K562 (cell line): ENCODE results near the gene CSRP2. TPM values are rescaled to one million over a fixed set of nuclear protein-coding genes. Genes with fewer than 3 reads are reported as not detected.

Experiments
- ATAC-seq: fragments of 200-7000 bp; cut with Tn5 transposase; 3 replicates; pipeline ENCODE4 v1.9.1; 2020; ENCODE audit warnings: moderate library complexity
- BruUV-seq: library from RNA; stranded (reverse); fragments of 400-500 nt; replicated peaks from 2 replicates; lab custom pipeline; 2021; lab: Mats Ljungman, UMichigan
- CTCF ChIA-PET: fragments of 300-600 bp; formaldehyde crosslinking; extraction: SDS; loops from one replicate; lab custom pipeline; 2021; ENCODE audit warnings: low intra/inter-chr PET ratio; lab: Yijun Ruan, JAX
- POLR2A ChIA-PET: fragments of 300-600, 350-650 bp; sonication (Branson Sonifier 250); formaldehyde crosslinking; extraction: SDS; loops from one replicate; lab custom pipeline; 2021; ENCODE audit warnings: antibody characterized with exemption, inconsistent platforms; lab: Yijun Ruan, JAX
- DNase-seq, 4 experiments: peaks; one replicate each; pipeline versions ENCODE4 v3.0.0 to v3.0.0-alpha.2; 2011 to 2018; ENCODE audit warnings: low spot score in 3 of 4, mixed read lengths in 3 of 4; ENCODE audit errors: extremely low read depth in 1 of 4
- FAIRE-seq: peaks from 2 replicates; lab custom pipeline; 2011; peaks lifted over from hg19 to GRCh38; lab: Jason Lieb, UNC
- H2AFZ ChIP-seq: 2 replicates; pipeline ENCODE4 v1.6.0; 2011; ENCODE audit warnings: low read depth, low read length, control low read depth, inconsistent platforms
- H3K27ac ChIP-seq: fragments of 200-600 bp; 3 replicates; pipeline ENCODE4 v1.8.0; 2011; ENCODE audit warnings: low read depth, mild to moderate bottlenecking, control low read depth, inconsistent platforms, low read length, moderate library complexity, mixed read lengths; ENCODE audit errors: extremely low read depth
- H3K27me3 ChIP-seq, 2 experiments: fragments of 300-600 bp in 1 of 2; 2 replicates in 1 of 2; 3 replicates in 1 of 2; pipeline versions ENCODE4 v1.6.0 to v1.8.0; 2011; ENCODE audit warnings: inconsistent platforms in 2 of 2, low read length in 2 of 2, mild to moderate bottlenecking in 1 of 2, mixed read lengths in 1 of 2, moderate library complexity in 1 of 2; ENCODE audit not compliant: control insufficient read depth in 2 of 2, insufficient read depth in 2 of 2
- H3K36me3 ChIP-seq: fragments of 300-600 bp; 3 replicates; pipeline ENCODE4 v1.8.0; 2011; ENCODE audit warnings: mild to moderate bottlenecking, low read length, inconsistent platforms; ENCODE audit not compliant: control insufficient read depth, insufficient read depth
- H3K4me1 ChIP-seq, 2 experiments: fragments of 200-600 bp in 1 of 2; replicated peaks in 1 of 2; 2 replicates in 1 of 2; 3 replicates in 1 of 2; pipeline versions ENCODE4 v1.5.1 to v1.8.0; 2011; ENCODE audit warnings: inconsistent platforms in 2 of 2, low read length in 2 of 2, mild to moderate bottlenecking in 1 of 2, mixed read lengths in 1 of 2, moderate library complexity in 1 of 2; ENCODE audit not compliant: control insufficient read depth in 2 of 2, insufficient read depth in 2 of 2
- H3K4me2 ChIP-seq: 2 replicates; pipeline ENCODE4 v1.6.1; 2011; ENCODE audit warnings: low read length, control low read depth, inconsistent platforms, mixed read lengths; ENCODE audit not compliant: insufficient read depth
- H3K4me3 ChIP-seq: fragments of 200-600 bp; sonication (generic), shearing (Covaris generic); 2 replicates; pipeline ENCODE4 v1.5.1; 2016; ENCODE audit warnings: control low read depth, inconsistent platforms
- H3K79me2 ChIP-seq: fragments of 200-600 bp; 3 replicates; pipeline ENCODE4 v1.8.0; 2011; ENCODE audit warnings: low read length, inconsistent platforms; ENCODE audit not compliant: control insufficient read depth, insufficient read depth
- H3K9ac ChIP-seq, 2 experiments: 2 replicates each; pipeline versions ENCODE4 v1.6.0 to v1.6.1; 2011; ENCODE audit warnings: low read depth in 2 of 2, low read length in 2 of 2, control low read depth in 1 of 2, inconsistent platforms in 1 of 2, mild to moderate bottlenecking in 1 of 2, mixed read lengths in 1 of 2; ENCODE audit not compliant: insufficient read depth in 1 of 2
- H3K9me1 ChIP-seq: one replicate; pipeline ENCODE4 v1.6.0; 2011; ENCODE audit warnings: inconsistent platforms, mild to moderate bottlenecking, low read length, moderate library complexity; ENCODE audit not compliant: control insufficient read depth, insufficient read depth
- H3K9me3 ChIP-seq: replicated peaks from 2 replicates; pipeline ENCODE4 v1.5.1; 2011; ENCODE audit warnings: low read depth, low read length, inconsistent platforms; ENCODE audit not compliant: control insufficient read depth, insufficient read depth
- H4K20me1 ChIP-seq: replicated peaks from 2 replicates; pipeline ENCODE4 v1.6.1; 2011; ENCODE audit warnings: low read length, inconsistent platforms, mixed read lengths; ENCODE audit not compliant: control insufficient read depth, insufficient read depth
- STAT5A ChIP-seq: IDR thresholded peaks from 2 replicates; pipeline ENCODE4 v1.6.1; 2012; ENCODE audit warnings: low read length, inconsistent platforms, borderline replicate concordance
- TRIM28 ChIP-seq: fragments of 450-650 bp; IDR thresholded peaks from 2 replicates; pipeline ENCODE4 v1.6.1; 2017
- WGBS: fragments of 100-300 bp; shearing (Covaris generic); methylation state at CpG from one replicate; pipeline ENCODE4 v1.1.6; 2016; ENCODE audit warnings: low coverage, mixed read lengths; ENCODE audit not compliant: insufficient coverage; ENCODE audit errors: missing lambda C conversion rate; 5-methylcytosine and 5-hydroxymethylcytosine counted together
- in situ Hi-C: fragments of 300-500 bp; cut with MboI; formaldehyde crosslinking; loops from 4 replicates; pipeline ENCODE4 v1.15.0; 2018; ENCODE audit warnings: inconsistent platforms, mixed read lengths
- intact Hi-C: fragments of 100-400 bp; cut with micrococcal nuclease; formaldehyde crosslinking; loops from 2 replicates; pipeline ENCODE4 v1.14.2; 2022
- polyA plus RNA-seq, 8 experiments: library from polyadenylated mRNA; depleted of rRNA in 4 of 8; stranded (reverse) in 5 of 8; unstranded in 3 of 8; fragments of >200 nt; fragmentation: Nextera tagmentation in 2 of 8; fragmentation: Illumina TruSeq in 1 of 8; extraction: Ambion mirVana in 2 of 8; extraction: Trizol in 1 of 8; gene quantifications; 2 replicates each; pipeline versions ENCODE4 v1.2.1 to v1.2.3, GENCODE V29; 2011 to 2014; ENCODE audit warnings: inconsistent platforms in 1 of 8, missing spikeins in 1 of 8
- total RNA-seq, 7 experiments: library from RNA; depleted of rRNA in 6 of 7; stranded (reverse); fragments of >200 nt in 6 of 7; fragmentation: Illumina TruSeq in 2 of 7; extraction: Trizol in 2 of 7; gene quantifications; 2 replicates each; pipeline versions ENCODE4 v1.2.1 to v1.2.3, GENCODE V29; 2011 to 2021; ENCODE audit warnings: low replicate concordance in 1 of 7
- TF ChIP-seq, protein P1 (sequence below): fragments of 450-650 bp; formaldehyde crosslinking; IDR thresholded peaks from 2 replicates; pipeline ENCODE4 v1.4.0; 2022; ENCODE audit warnings: missing genetic modification characterization
- TF ChIP-seq, protein P2 (sequence below): sonication (generic); formaldehyde crosslinking; IDR thresholded peaks from 2 replicates; pipeline ENCODE4 v1.8.0; 2023; ENCODE audit warnings: missing genetic modification reagents, mild to moderate bottlenecking, borderline replicate concordance

CSRP2 gene
- total and polyA plus RNA-seq, 9 of the 15 experiments (the other 6 are each of a cell fraction or from before 2014, with no cell fraction given): 0.32 to 6.2 (median 2.3) TPM

DNA sequence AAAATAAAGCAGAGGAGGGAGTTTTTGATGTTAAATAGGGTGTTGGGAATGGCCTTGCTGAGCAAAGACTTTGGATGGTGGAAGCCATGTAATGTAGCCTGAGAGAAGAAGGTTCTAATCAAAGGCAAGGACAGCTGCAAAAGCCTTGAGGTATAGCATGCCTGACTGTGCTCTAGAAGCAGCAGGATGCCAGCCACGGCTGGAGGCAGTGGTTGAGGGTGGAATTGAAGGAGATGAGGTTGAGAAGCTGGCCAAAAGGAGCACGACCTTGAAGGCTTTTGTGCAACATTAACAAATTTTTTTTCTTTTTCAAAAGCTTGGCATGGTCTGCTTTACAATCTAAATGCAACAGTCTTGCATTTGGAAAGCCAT lies 42.3 kb upstream of the CSRP2 start:
- no peaks in the 10 kb centered on the region for H3K36me3 ChIP-seq
- H3K27me3 ChIP-seq: peaks cover 6 to 15% of the 10 kb centered on the region in 2 experiments; a peak in 4 of 5 replicates
- no peaks in the 10 kb centered on the region for H3K79me2 ChIP-seq
- intact Hi-C loops: no loop called here
- no peak overlapping the region for H3K27ac ChIP-seq
- BruUV-seq: no TSS peak
- H3K9me1 ChIP-seq: no peaks in the 10 kb centered on the region
- FAIRE-seq (no peak), DNase-seq (no peak)
- CTCF ChIA-PET: no interaction called here
- H4K20me1 ChIP-seq: no peaks in the 10 kb centered on the region
- no peaks in the 10 kb centered on the region for H3K9me3 ChIP-seq
- no peak overlapping the region for H3K4me3 ChIP-seq
- no peak overlapping the region for H2AFZ ChIP-seq
- POLR2A ChIA-PET: interaction anchor here (0.5 kb wide), 1 partner anchor 86 kb away, joined by 5 read pairs; no protein-coding TSS in a partner anchor
- H3K4me1 ChIP-seq: no peaks in the 10 kb centered on the region
- TF ChIP-seq STAT5A (no peak), TRIM28 (no peak)
- TF ChIP-seq, protein P1, sequence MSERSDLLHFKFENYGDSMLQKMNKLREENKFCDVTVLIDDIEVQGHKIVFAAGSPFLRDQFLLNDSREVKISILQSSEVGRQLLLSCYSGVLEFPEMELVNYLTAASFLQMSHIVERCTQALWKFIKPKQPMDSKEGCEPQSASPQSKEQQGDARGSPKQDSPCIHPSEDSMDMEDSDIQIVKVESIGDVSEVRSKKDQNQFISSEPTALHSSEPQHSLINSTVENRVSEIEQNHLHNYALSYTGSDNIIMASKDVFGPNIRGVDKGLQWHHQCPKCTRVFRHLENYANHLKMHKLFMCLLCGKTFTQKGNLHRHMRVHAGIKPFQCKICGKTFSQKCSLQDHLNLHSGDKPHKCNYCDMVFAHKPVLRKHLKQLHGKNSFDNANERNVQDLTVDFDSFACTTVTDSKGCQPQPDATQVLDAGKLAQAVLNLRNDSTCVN: no peak
- TF ChIP-seq, protein P2, sequence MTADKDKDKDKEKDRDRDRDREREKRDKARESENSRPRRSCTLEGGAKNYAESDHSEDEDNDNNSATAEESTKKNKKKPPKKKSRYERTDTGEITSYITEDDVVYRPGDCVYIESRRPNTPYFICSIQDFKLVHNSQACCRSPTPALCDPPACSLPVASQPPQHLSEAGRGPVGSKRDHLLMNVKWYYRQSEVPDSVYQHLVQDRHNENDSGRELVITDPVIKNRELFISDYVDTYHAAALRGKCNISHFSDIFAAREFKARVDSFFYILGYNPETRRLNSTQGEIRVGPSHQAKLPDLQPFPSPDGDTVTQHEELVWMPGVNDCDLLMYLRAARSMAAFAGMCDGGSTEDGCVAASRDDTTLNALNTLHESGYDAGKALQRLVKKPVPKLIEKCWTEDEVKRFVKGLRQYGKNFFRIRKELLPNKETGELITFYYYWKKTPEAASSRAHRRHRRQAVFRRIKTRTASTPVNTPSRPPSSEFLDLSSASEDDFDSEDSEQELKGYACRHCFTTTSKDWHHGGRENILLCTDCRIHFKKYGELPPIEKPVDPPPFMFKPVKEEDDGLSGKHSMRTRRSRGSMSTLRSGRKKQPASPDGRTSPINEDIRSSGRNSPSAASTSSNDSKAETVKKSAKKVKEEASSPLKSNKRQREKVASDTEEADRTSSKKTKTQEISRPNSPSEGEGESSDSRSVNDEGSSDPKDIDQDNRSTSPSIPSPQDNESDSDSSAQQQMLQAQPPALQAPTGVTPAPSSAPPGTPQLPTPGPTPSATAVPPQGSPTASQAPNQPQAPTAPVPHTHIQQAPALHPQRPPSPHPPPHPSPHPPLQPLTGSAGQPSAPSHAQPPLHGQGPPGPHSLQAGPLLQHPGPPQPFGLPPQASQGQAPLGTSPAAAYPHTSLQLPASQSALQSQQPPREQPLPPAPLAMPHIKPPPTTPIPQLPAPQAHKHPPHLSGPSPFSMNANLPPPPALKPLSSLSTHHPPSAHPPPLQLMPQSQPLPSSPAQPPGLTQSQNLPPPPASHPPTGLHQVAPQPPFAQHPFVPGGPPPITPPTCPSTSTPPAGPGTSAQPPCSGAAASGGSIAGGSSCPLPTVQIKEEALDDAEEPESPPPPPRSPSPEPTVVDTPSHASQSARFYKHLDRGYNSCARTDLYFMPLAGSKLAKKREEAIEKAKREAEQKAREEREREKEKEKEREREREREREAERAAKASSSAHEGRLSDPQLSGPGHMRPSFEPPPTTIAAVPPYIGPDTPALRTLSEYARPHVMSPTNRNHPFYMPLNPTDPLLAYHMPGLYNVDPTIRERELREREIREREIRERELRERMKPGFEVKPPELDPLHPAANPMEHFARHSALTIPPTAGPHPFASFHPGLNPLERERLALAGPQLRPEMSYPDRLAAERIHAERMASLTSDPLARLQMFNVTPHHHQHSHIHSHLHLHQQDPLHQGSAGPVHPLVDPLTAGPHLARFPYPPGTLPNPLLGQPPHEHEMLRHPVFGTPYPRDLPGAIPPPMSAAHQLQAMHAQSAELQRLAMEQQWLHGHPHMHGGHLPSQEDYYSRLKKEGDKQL: no peak
- TF ChIP-seq, all 486 proteins: peak for 0
- H3K9ac ChIP-seq: no peak overlapping the region
- in situ Hi-C loops: no loop called here
- ATAC-seq: no peak
- H3K4me2 ChIP-seq: no peak overlapping the region
- WGBS: 2% methylated on average over 2 of the region's 2 CpGs
